Endometrial microvascular endothelial cells (primary cell): ENCODE data around the gene RABL6. TPM values are rescaled to one million over a fixed set of nuclear protein-coding genes. Genes with fewer than 3 reads are reported as not detected.
"Not testable (repeated sequence)": the region's sequence is repeated elsewhere in the genome, so short reads cannot be mapped to it uniquely, and the experiment has no call there.

Source experiments
- in situ Hi-C: cut with HindIII; loops from 2 replicates; pipeline ENCODE4 v1.10.0; 2017; ENCODE audit warnings: low sequenced_read_pairs, low pct_unique_long_range_greater_than_20kb; ENCODE audit errors: inconsistent ontology term
- total RNA-seq: library from RNA; depleted of rRNA; stranded (reverse); fragments of >200 nt; gene quantifications from one replicate; pipeline ENCODE4 v1.2.3, GENCODE V29; 2015; ENCODE audit errors: inconsistent ontology term

The RABL6 gene
- total RNA-seq, 1 donor from 2014 or later, result 125 TPM

DNA sequence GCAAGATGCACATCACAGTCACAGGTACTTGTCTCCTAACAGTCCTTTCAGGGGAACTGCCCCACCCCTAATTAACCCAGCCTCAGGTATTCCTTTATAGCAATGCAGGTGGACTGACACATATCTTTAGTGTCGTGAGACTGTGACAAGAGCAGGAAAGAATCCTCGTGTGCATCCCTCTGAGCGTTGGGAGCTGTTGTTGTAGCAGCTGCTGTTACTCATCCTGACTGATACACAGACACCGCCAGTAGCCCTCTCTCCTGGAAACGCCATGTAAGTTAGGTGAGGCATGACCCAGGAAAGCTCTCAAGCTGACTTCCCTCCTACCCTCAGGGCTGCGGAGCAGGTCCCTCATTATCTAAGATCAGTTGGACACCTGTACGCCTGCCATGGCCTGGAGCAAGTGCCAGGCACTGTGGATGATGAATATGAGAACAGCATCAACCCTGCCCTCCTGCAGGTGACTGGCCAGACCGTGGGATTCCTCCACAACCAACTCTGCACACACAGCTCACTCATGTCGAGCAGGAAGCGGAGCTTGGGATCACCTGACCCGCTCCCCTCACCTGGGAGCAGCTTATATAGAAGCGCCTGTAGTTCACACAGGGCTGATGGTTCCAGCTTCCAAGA, 33.2 kb upstream of the RABL6 start:
- in situ Hi-C loops, result no loop called here

DNA sequence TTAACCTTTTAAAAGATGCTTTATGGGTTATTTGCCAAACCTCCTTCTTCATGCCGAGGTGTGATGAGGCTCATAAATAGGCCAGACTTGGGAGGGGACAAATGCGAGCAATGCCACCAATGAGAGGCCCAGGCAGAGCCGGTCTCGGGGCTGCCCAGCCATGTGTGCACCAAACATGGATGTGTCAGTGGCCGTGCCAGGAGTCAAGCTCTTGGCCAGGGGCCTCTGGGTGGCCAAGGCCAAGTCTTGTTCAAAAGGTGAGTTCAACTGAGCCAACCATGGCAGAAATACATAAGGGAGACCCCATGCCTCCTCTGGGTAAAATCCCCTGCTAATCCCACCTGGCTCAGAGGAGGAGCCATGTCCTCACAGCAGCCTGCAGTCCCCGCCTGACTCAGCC, 32.6 kb upstream of the RABL6 start:
- in situ Hi-C loops, result no loop called here

DNA sequence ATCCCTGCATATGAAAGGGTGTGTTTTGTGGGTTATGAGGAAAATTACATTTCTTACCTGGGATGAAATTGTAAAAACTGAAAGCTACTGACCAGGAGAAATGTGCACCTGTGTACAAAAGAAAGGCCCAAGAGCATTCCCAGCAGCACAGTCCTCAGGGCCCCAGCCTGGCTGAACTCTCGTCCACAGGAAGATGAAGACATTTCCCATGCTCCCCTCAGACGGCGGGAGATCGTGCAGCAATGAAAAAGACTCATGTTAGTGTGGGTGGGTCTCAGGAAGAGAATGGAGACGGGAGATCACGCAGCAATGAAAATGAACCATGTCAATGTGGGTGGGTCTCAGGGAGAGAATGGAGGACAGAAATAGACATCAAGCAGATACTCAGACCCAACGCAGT, 30.8 kb upstream of the RABL6 start:
- in situ Hi-C loops, result no loop called here

DNA sequence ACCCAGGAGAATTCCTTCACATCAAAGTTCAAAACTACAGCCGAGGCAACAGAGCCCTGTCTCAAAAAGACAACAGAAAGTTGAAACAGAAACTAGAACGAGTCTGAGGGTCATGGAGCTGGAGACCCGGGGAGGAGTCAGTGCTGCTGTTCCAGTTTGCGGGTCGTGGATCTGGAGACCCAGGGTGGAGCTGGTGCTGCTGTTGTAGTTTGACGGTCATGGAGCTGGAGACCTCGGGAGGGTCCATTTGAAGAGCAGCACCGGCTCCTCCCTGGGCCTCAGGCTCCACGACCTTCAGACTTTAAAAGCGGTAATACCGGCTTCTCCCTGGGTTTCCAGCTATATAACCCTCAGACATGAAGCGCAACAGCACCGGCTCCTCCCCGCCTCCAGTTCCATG, 30.4 kb upstream of the RABL6 start:
- in situ Hi-C loops, result no loop called here

DNA sequence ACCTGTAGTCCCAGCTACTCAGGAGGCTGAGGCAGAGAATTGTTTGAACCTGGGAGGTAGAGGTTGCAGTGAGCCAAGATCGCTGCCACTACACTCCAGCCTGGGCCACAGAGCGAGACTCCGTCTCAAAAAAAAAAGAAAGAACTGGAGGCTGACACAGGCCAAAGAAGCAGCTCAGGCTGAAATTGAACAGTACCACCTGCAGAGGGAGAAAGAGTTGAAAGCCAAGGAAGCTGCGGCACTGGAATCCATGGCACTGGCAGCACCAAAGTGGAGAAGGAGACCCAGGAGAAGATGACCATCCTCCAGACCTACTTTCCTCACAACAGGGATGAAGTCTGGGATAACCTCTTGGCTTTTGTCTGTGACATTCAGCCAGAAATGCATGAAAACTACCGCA, 27.9 kb upstream of the RABL6 start:
- in situ Hi-C loops, result no loop called here

DNA sequence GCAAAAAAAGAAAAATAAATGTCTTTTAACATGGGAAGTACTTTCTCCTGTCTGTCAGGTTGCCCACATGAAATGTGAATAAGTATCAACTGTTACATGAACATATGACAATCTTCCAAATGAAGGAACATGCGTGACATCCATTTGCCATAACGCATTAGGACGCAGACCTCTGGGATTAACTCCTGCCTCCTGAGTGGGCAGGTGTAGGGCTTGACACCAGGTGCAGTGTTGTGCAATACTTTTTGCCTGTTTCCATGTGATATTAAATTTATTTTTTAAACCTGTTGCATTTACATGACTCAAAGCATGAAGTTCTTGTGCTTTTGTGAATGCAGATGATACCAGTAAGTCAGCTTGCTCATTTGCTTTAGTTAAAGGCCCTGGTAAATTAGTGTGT, 25.3 kb upstream of the RABL6 start:
- in situ Hi-C loops, result no loop called here

DNA sequence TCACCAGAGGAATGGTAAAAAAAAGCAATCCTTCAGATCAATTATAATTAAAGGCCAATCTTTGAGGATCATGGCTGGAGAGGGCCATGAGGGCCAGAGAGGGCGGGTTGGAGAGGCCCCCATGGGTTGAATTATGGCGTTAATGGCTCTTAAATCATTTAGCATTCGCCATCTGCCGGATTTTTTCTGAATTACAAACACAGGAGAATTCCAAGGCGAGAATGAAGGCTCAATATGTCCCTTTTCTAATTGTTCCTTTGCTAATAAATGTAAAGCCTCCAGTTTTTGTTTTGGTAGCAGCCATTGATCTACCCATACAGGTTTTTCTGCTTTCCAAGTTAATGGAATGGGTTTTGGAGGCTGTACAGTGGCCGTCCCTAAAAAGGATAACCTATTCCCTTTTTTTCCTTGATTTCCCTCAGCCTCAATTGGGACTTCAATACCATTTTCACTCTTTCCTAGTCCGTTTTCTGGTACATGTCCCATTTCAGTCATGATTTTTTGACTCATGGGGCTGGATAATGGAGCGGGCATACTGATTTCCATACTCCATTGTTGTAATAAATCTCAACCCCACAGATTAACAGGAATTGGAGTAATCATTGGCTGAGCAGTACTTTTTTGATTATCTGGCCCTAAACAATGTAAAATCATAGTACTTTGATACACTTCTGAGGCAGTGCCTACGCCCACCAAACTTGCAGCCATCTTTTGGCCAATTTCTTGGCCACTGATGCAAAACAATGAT, 23.3 kb upstream of the RABL6 start:
- in situ Hi-C loops, result no loop called here

DNA sequence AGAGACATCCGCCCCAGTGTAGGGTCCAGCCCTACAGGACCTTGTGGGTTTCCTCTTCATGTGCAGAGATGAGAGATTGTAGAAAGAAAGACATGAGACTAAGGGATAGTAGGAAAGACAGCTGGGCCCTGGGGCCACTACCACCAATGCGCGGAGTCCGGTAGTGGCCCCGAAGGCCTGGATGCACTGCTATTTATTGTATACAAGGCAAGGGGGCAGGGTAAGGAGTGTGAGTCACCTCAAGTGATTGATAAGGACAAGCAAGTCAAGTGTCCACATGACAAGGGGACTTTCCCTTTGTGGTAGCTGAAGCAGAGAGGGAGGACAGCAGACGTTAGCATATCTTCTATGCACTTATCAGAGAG, 22.8 kb upstream of the RABL6 start:
- in situ Hi-C loops, result no loop called here

DNA sequence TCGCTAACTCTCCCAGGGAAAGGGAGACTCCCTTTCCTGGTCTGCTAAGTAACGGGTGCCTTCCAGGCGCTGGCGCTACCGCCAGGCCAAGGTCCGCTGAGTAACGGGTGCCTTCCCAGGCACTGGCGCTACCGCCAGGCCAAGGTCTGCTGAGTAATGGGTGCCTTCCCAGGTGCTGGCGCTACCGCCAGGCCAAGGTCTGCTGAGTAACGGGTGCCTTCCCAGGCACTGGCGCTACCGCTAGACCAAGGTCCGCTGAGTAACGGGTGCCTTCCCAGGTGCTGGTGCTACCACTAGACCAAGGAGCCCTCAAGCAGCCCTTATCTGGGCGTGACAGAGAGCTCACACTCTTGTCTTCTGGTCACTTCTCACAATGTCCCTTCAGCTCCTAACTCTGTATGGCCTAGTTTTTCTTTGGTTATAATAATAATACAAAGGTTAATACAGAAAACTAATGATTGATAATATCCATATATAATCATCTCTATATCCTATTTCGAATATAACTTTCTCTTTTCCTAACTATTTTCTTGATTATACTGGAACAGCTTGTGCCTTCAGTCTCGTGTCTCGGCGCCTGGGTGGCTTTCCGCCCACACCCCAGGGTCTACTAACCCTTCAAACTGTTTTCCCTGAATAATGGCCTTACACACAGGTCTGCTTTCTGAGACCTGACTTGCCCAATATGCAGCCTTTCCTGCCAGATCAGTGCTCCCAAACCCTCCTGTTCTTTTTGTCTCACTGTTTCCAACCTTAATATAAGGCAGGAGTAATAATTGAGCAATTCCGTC, 22.0 kb upstream of the RABL6 start:
- in situ Hi-C loops, result not testable (repeated sequence)

DNA sequence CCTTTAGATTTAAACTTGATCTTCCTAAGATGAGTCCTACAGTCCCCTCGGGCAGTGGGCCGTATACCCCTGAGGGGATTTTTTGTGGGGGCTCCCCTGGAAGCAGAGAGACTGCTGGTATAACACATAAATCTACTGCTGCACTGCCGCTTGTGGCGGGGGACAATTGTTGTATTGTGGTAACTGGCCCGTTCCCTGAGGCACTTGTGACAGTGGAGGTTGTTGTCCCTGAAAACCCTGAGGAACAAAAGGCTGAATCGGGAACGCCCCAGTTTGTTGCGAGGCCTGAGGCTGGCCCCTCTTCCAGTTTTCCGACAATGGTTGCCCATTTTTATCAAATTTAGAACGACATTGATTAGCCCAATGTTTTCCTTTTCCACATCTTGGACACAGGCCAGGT, 21.3 kb upstream of the RABL6 start:
- in situ Hi-C loops, result no loop called here

DNA sequence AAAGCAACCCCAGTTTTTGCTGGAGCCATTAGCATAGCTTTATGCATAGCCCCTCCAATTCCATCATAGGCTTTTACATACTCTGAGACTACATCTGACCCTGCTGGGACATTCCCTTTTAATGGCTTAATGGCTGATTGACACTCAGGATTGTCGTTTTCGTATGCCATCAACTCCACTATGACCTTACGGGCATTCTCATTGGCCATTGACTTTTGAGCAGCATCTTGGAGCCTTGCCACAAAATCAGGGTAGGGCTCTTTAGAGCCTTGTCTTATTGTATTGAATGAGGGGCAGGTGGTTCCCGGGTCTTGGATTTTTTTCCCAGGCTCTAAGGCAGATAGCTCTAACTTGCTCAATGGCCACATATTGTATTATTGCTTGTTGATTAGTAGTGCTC, 20.8 kb upstream of the RABL6 start:
- in situ Hi-C loops, result not testable (repeated sequence)

DNA sequence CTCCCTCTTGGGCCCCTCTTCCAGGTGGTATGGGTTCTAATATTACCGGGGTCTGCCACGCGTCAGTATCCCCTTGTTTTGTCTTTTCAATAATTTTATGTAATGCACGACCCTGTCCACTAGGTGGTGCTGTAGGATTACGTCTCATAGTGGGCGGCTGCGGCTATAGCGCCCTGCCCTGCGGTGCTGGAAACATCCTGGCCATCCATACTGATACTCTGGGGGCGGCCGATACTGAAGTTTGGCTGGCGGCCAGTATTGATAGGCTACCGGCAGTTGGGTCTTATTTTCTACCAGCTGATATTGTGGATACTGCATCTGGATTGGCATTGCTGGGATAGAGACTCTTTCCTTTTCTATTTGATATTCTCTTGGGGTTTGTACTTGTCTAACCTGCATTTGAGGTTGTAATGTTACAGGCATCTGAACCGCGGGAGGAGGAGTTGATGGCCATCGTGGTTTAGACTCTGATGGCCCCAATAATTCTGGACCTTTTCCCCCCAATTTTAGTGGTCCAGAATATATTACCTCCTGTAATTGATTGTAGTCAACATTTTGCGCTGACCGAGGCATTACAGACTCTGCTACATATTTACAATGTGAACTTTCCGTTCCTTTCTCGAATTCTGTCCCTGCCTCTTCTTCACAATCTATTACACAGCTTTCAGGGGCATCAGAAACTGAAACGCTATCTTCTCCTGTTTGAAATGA, 19.9 kb upstream of the RABL6 start:
- in situ Hi-C loops, result no loop called here

DNA sequence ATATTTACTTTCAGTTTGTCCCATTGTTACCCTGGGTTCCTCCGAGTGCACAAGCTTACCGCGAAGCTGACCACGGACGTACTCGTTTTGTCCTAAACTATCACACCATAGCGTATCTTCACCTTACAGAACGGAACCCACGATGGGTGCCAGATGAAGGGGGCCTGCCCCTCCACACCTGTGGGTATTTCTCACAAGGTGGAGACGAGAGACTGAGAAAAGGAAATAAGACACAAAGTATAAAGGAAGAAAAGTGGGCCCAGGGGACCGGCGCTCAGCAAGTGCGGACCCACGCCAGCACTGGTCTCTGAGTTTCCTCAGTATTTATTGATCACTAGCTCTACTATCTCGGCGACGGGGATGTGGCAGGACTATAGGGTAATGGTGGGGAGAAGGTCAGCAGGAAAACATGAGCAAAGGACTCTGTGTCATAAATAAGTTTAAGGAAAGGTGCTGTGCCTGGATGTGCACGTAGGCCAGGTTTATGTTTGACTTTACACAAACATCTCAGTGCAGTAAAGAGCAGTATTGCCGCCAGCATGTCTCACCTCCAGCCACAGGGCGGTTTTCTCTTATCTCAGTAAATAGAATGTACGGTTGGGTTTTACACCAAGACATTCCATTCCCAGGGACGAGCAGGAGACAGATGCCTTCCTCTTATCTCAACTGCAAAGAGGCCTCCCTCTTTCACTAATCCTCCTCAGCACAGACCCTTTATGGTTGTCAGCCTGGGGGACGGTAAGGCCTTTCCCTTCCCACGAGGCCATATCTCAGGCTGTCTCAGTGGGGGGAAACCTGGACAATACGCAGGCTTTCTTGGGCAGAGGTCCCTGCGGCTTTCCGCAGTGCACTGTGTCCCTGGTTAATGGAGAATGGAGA, 18.9 kb upstream of the RABL6 start:
- in situ Hi-C loops, result not testable (repeated sequence)

DNA sequence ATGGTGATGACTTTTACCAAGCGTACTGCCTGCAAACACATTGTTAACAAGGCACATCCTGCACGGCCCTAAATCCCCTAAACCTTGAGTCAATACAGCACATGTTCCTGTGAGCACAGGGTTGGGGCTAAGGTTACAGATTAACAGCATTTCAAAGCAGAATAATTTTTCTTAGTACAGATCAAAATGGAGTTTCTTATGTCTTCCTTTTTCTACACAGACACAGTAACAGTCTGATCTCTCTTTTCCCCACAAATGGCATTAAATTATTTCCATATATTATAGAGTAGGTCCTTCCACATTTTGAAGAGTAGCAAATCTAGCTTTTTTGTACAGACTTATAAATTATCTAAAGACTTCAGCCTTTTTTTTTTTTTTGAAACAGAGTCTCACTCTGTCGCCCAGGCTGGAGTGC, 18.2 kb upstream of the RABL6 start:
- in situ Hi-C loops, result no loop called here

DNA sequence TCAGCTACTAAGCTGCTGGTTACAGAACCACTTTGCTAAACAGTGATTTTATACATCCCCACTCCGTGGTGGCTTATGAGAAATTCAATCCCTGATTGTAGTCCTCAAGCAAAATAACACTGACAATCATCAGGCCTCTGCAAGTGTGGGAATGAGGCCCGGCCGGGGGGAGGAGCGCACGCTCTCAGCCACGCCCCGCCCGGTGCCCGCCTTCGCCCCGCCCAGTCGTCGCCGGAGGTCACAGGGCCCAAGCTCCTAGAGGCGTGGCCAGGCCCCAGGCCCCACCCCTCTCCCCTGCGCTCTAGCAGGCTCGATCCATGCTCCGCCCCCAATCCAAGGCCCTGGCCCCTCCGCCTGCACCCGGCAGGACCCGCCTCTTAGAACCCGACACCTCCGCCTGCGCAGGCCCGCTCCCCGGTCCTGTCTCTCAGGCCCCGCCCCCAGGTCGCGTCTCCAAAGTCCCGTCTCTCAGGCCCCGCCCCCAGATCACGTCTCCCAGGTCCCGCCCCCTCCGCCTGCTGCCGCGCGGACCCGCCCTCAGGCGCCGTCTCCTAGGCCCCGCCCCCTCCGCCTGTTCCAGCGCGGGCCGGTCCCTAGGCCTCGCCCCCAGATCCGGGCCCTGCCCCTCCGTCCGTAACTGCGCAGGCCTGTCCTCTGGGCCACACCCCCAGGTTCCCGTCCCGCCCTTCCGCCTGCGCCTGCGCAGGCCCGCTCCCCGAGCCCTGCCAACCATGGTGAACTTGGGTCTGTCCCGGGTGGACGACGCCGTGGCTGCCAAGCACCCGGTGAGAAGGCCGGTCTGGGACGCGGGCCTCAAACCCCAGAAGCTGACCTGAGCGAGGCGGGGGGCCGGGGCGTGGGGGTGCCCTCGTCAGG, 16.9 kb upstream of the RABL6 start, which contains the start of gene TMEM141:
TMEM141 (plus strand) TSS at position 705 of the 876 bp plus-strand sequence; CDS start at position 732, 27 bp downstream.
- in situ Hi-C loops, result no loop called here

DNA sequence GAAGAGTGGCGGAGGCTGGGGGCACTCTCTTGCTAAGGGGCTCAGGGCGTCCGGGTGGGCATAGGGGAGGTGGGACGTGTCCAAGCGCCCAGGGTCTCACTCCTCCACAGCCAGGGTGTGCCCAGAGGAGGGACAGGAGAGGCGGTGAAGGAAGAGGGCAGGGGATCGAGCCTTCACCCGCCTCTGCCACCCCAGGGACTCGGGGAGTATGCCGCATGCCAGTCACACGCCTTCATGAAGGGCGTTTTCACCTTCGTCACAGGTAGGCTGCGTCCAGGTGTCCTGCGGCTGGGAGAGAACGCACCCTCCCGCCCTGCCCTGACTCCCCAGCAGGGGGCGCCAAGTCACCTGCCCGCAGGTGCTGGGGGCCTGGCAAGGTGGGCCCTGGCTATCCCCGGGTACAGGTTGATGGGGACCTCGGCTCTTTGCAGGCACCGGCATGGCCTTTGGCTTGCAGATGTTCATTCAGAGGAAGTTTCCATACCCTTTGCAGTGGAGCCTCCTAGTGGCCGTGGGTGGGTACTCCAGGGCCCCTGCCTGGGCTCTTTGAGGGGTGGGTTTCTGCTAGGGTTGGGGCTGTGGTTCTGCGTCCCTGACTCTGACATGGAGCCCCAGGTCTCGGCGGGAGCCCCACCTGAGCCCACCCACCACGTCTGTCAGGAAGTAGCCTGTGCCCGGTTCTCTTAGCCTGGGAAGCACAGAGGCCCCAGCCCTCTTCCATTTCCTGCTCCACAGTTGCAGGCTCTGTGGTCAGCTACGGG, 16.1 kb upstream of the RABL6 start:
- in situ Hi-C loops, result no loop called here
